Ovary (tissue), 9 donors: ENCODE data around the gene CCDC85B. TPM values are rescaled to one million over a fixed set of nuclear protein-coding genes. Genes with fewer than 3 reads are reported as not detected.

Experiments used
- DNase-seq, 5 donors: peaks; one replicate each; pipeline ENCODE4 v3.0.0-alpha.2; 2019 to 2020
- H3K27ac ChIP-seq, 2 donors: fragments of 200-600 bp; one replicate each; pipeline versions ENCODE4 v1.5.1 to v1.8.0; 2019 to 2022
- H3K27me3 ChIP-seq: fragments of 200-600 bp; one replicate; pipeline ENCODE4 v1.8.0; 2022
- H3K36me3 ChIP-seq: fragments of 200-600 bp; sonication (generic); one replicate; pipeline ENCODE4 v1.5.1; 2019
- H3K4me1 ChIP-seq: one replicate; pipeline ENCODE4 v1.8.1; 2013; ENCODE audit warnings: mild to moderate bottlenecking, moderate library complexity; ENCODE audit not compliant: insufficient read depth
- H3K4me3 ChIP-seq: fragments of 200-600 bp; sonication (generic); one replicate; pipeline ENCODE4 v1.5.1; 2017
- H3K9me3 ChIP-seq, 2 donors: fragments of 200-600 bp in 1 of 2; sonication (generic) in 1 of 2; one replicate each; pipeline versions ENCODE4 v1.5.1 to v1.8.1; 2013 to 2019; ENCODE audit warnings: mild to moderate bottlenecking in 1 of 2, moderate library complexity in 1 of 2
- CTCF ChIP-seq, 3 donors: fragments of 450-650 bp in 2 of 3; fragments of 200-600 bp in 1 of 3; IDR thresholded peaks; one replicate each; pipeline versions ENCODE4 v1.5.1 to v1.8.0; 2016 to 2022; ENCODE audit warnings: antibody characterized with exemption in 3 of 3, mild to moderate bottlenecking in 1 of 3
- EP300 ChIP-seq: sonication (generic); formaldehyde crosslinking; IDR thresholded peaks from one replicate; pipeline ENCODE4 v1.6.1; 2017; ENCODE audit warnings: antibody characterized with exemption
- POLR2A ChIP-seq: fragments of 450-650 bp; IDR thresholded peaks from one replicate; pipeline ENCODE4 v1.6.1; 2017; ENCODE audit warnings: antibody characterized with exemption, mild to moderate bottlenecking, moderate library complexity
- WGBS, 3 donors: extraction: QIAGEN DNeasy Blood & Tissue Kit in 1 of 3; methylation state at CpG; one replicate each; pipeline versions ENCODE4 v1.1.5 to v1.1.7; 2013 to 2017; 5-methylcytosine and 5-hydroxymethylcytosine counted together
- intact Hi-C, 4 donors: fragments of 100-400 bp; cut with DNase I; formaldehyde crosslinking; loops; one replicate each; pipeline versions ENCODE4 v1.11.0 to v1.15.1; 2022 to 2023
- polyA plus RNA-seq, 2 donors: library from polyadenylated mRNA; stranded (reverse); fragments of 200-250 nt in 1 of 2; fragments of 350-450 nt in 1 of 2; fragmentation: Illumina TruSeq in 1 of 2; extraction: RNeasy Lipid Tissue Mini Kit (QIAGEN cat#74804) in 1 of 2; gene quantifications; one replicate each; pipeline ENCODE4 v1.2.3, GENCODE V29; 2013 to 2014
- total RNA-seq, 7 donors: library from RNA; depleted of rRNA in 2 of 7; stranded (reverse); fragments of >200 nt in 2 of 7; fragmentation: NEBNext Ultra II Directional in 3 of 7; extraction: Animal tissue kit (Norgen Biotek cat#: 25700) in 3 of 7; gene quantifications; one replicate each; pipeline versions ENCODE4 v1.1.0 to v1.2.4, GENCODE V29; 2016 to 2023
- donor health status: DM: no; HTN: no; CAD: no; lungs with moderate emphysema.
- donor health status: DM: no; HTN: no; CAD: no.
- donor health status: Bipolar disorder and iron deficiency.
- donor health status: DM: yes; HTN: yes; CAD: no.
- donor health status: DM: no; HTN: no; CAD: no.
- donor health status: DM: yes; HTN: yes; CAD: no.

CCDC85B gene
- total and polyA plus RNA-seq, 9 donors = 31.5 to 85.0 (median 55.6) TPM; not detected in 1

- intact Hi-C loops = no loop called here
- H3K27me3 ChIP-seq = peaks cover 4% of the 10 kb centered on the region
- no peaks in the 10 kb centered on the region for H3K36me3 ChIP-seq
- WGBS, 3 donors = 84 to 88% (median 88%) methylated on average over 4 of the region's 4 CpGs
- no peak overlapping the region for H3K4me3 ChIP-seq
- peaks cover 12% of the 10 kb centered on the region for H3K4me1 ChIP-seq
- no peak for DNase-seq
- TF ChIP-seq EP300 (no peak), CTCF (IDR thresholded peaks at IDR 0.05) (no peak), POLR2A (no peak)
- H3K9me3 ChIP-seq = no peaks in the 10 kb centered on the region
- no peak overlapping the region for H3K27ac ChIP-seq
Observed at GRCh38 chr11:65897020-65897471, 6.6 kb downstream of the CCDC85B start.

GRCh38 chr11:65898656-65899355 lies 8.3 kb downstream of the CCDC85B start:
- H3K27me3 ChIP-seq = peaks cover 4% of the 10 kb centered on the region
- no peak overlapping the region for H3K27ac ChIP-seq
- no peaks in the 10 kb centered on the region for H3K36me3 ChIP-seq
- peaks cover 2% of the 10 kb centered on the region for H3K4me1 ChIP-seq
- WGBS, 3 donors = 21 to 26% (median 25%) methylated on average over 26 to 28 of the region's 28 CpGs
- H3K4me3 ChIP-seq = peak overlapping the region; percentile 31
- no peak for TF ChIP-seq EP300
- no peak for TF ChIP-seq POLR2A
- no peak for TF ChIP-seq CTCF (IDR thresholded peaks at IDR 0.05)
- H3K9me3 ChIP-seq = no peaks in the 10 kb centered on the region
- no peak for DNase-seq
- intact Hi-C loops = no loop called here

- Histone ChIP-seq H3K27ac (no peak overlapping the region), H3K9me3 (no peaks in the 10 kb centered on the region), H3K4me3 (peak overlapping the region; percentile 31), H3K27me3 (peaks cover 4% of the 10 kb centered on the region), H3K36me3 (no peaks in the 10 kb centered on the region), H3K4me1 (peaks cover 2% of the 10 kb centered on the region)
- 1 to 3% (median 1%) methylated on average over 64 to 77 of the region's 78 CpGs for WGBS, 3 donors
- no peak for TF ChIP-seq EP300
- no peak for TF ChIP-seq POLR2A
- TF ChIP-seq CTCF (IDR thresholded peaks at IDR 0.05) = no peak
- intact Hi-C loops = no loop called here
- DNase-seq = peak in 3 of 5 donors; percentile 26 to 64 (median 60)
Observed at GRCh38 chr11:65899356-65900124, 9.1 kb downstream of the CCDC85B start.

- WGBS, 3 donors = 1 to 3% (median 3%) methylated on average over 48 to 80 of the region's 80 CpGs
- Histone ChIP-seq H3K4me1 (peaks cover 2% of the 10 kb centered on the region), H3K27ac (no peak within 1 kb of the TSS), H3K36me3 (no peaks in the 10 kb centered on the region), H3K27me3 (peaks cover 4% of the 10 kb centered on the region), H3K9me3 (no peaks in the 10 kb centered on the region), H3K4me3 (peak within 1 kb of the TSS; percentile 31)
- intact Hi-C loops = no loop called here
- peak; percentile 65 to 80 (median 73) for DNase-seq
- TF ChIP-seq CTCF (IDR thresholded peaks at IDR 0.05) = no peak
- no peak for TF ChIP-seq POLR2A
- no peak for TF ChIP-seq EP300
Observed at GRCh38 chr11:65900125-65900898, 9.8 kb downstream of the CCDC85B start, which contains the start of gene FOSL1. TSS of gene FOSL1 (minus strand) at chr11:65900388. CDS start at chr11:65900339, 49 bp downstream.
